ENCODE data around the gene COX11.

- TF ChIP-seq CTCF (IDR thresholded peaks at IDR 0.05 in 8 of 11, conservative IDR thresholded peaks at IDR 0.05 in 3 of 11) (no peak), POLR2A (IDR thresholded peaks at IDR 0.05) (no peak), POLR2AphosphoS5 (IDR thresholded peaks at IDR 0.05) (no peak)
These were observed 28.0 kb upstream of the COX11 start for GRCh38 chr17:54996441-54996840.
